Epithelial cell of proximal tubule (primary cell): ENCODE data around the gene NKD2. TPM values are rescaled to one million over a fixed set of nuclear protein-coding genes. Genes with fewer than 3 reads are reported as not detected.

ENCODE experiments used
- DNase-seq: peaks from one replicate; pipeline ENCODE4 v3.0.0-alpha.2; 2011; ENCODE audit warnings: low read depth
- H3K4me3 ChIP-seq: 2 replicates; pipeline ENCODE4 v1.5.1; 2011; ENCODE audit warnings: low read depth, mild to moderate bottlenecking, low read length
- CTCF ChIP-seq: conservative IDR thresholded peaks from 2 replicates; pipeline ENCODE4 v1.5.1; 2012; ENCODE audit warnings: low read depth, mild to moderate bottlenecking, low read length
- total RNA-seq: library from RNA; depleted of rRNA; stranded (reverse); fragments of >200 nt; gene quantifications from 2 replicates; pipeline ENCODE4 v1.2.3, GENCODE V29; 2015

Gene NKD2, protein sequence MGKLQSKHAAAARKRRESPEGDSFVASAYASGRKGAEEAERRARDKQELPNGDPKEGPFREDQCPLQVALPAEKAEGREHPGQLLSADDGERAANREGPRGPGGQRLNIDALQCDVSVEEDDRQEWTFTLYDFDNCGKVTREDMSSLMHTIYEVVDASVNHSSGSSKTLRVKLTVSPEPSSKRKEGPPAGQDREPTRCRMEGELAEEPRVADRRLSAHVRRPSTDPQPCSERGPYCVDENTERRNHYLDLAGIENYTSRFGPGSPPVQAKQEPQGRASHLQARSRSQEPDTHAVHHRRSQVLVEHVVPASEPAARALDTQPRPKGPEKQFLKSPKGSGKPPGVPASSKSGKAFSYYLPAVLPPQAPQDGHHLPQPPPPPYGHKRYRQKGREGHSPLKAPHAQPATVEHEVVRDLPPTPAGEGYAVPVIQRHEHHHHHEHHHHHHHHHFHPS
- not detected in 2 replicates for total RNA-seq

GRCh38 chr5:1008451-1009358 lies at the start of gene NKD2:
Gene NKD2 (plus strand): TSS chr5:1008802. CDS start chr5:1009058, 256 bp downstream.
- peak within 1 kb of the TSS; percentile 27 for H3K4me3 ChIP-seq
- DNase-seq = no peak
- TF ChIP-seq CTCF = peak; percentile 48

- no peak for TF ChIP-seq CTCF
- DNase-seq = no peak
- H3K4me3 ChIP-seq = no peak overlapping the region
Observed at GRCh38 chr5:959581-960531, 48.7 kb upstream of the NKD2 start.

GRCh38 chr5:960551-960950 lies 48.1 kb upstream of the NKD2 start:
- no peak overlapping the region for H3K4me3 ChIP-seq
- no peak for TF ChIP-seq CTCF
- no peak for DNase-seq

DNA sequence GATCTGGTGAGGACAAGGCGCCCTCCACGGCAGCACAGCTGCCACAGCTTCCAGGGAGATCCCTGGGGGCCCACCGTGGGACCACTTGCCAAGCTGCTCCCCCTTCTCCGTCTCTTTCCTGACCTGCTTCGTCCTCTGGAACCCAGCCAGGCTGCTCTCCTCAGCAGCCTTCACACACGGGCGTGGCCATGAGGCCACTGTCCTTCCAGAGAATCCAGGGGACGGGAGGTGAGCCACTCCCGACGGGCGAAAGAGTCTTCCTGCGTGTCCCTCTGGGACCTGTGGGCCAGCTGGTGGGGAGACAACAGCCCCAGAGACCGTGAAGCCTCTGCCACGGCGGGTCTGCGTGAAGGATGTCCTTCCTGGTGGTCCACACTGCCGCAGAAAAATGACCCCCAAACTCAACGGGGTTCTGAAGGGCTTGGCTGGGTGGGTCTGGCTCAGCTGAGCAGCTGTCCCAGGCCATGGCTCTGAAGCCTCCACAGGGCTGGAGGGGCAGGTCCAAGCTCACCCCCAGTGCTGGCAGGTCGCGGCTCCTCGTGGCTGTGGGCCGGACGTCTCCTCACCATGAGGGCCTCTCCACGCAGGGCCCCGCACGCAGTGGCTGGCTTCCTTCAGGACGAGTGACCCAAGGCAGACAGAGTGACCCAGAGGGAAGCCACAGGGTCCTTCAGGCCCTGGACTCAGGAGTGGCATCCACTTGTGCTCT lies 47.4 kb upstream of the NKD2 start:
- H3K4me3 ChIP-seq = no peak overlapping the region
- no peak for DNase-seq
- TF ChIP-seq CTCF = no peak

DNA sequence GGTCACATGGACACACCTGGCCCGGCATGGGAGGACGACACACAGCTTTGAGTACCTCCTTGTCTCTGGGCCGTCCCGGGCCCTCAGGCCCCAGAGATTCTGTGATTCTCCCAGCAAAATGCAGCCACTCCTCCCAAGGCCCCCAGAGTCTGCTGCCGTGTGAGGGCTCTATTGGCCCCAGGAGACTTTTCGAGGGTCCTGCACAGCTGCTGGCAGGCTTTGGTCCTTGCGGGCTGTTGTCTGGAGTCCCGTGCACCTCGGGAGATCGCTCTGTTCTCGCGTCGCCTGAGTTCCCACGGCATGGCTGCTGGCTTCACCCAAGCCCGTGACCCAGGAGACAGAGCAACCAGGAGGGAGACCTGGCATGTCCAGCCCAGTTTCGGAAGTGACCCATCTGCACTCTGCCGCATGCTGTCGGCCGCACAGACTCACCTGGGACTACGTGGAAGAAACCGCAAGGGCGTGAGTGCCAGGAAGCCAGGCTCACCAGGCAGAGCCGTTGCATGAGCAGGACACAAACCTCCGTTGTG lies 46.8 kb upstream of the NKD2 start:
- no peak for DNase-seq
- no peak for TF ChIP-seq CTCF
- H3K4me3 ChIP-seq = no peak overlapping the region
